Measurements from ENCODE around the gene TTBK1. TPM values are rescaled to one million over a fixed set of nuclear protein-coding genes. Genes with fewer than 3 reads are reported as not detected.

The TTBK1 gene
- total and polyA plus RNA-seq, 2 of the 4 experiments (the other 2 are of a cell fraction) = 0.02 TPM; not detected in 1

- no peak overlapping the region for H2BK20ac ChIP-seq (ENCODE audit: low read depth, low read length)
- H3K23ac ChIP-seq (ENCODE audit: low read depth, low read length) = no peak overlapping the region
- no peaks in the 10 kb centered on the region for H3K9me3 ChIP-seq (ENCODE audit: control insufficient read depth, insufficient read depth, low read length)
- H3K9ac ChIP-seq (ENCODE audit: low read depth, low read length) = no peak overlapping the region
- H3K9me1 ChIP-seq (ENCODE audit: insufficient read depth, low read length) = no peaks in the 10 kb centered on the region
- peak overlapping the region; percentile 11 for H2AFZ ChIP-seq (replicated peaks; ENCODE audit: low read length, poor library complexity)
- WGBS, 2 experiments (ENCODE audit: extremely low coverage in 2 of 2, insufficient read length in 1 of 2) = 100% methylated on average over 1 of the region's 10 CpGs; no CpG with 5 or more reads in 1 of the 2 experiments
- no peak overlapping the region for H3K4me2 ChIP-seq (ENCODE audit: low read depth, low read length)
- no peak overlapping the region for H3K4me3 ChIP-seq (ENCODE audit: insufficient read depth, low read depth, low read length)
- ChIA-PET CTCF (no interaction called here), POLR2A (ENCODE audit: unreplicated experiment) (interaction anchor here (0.6 kb wide), 1 partner anchor 8 kb away, joined by 3 read pairs; no protein-coding TSS in a partner anchor)
- H2BK5ac ChIP-seq (ENCODE audit: low read depth, low read length, poor library complexity, severe bottlenecking) = no peak overlapping the region
- dilution Hi-C loops (cut with HindIII; ENCODE audit: low sequenced_read_pairs, unreplicated experiment) = no loop called here
- no peak overlapping the region for H4K91ac ChIP-seq (ENCODE audit: insufficient read depth, low read depth, low read length)
- H3K4me1 ChIP-seq (ENCODE audit: control insufficient read depth, insufficient read depth, low read length) = no peaks in the 10 kb centered on the region
- no TSS peak for BruUV-seq (replicated peaks)
- no peak overlapping the region for H4K5ac ChIP-seq (ENCODE audit: low read depth, low read length)
- H3K4ac ChIP-seq (ENCODE audit: low read depth, low read length) = no peak overlapping the region
- no peaks in the 10 kb centered on the region for H4K20me1 ChIP-seq (ENCODE audit: insufficient read depth, low read length)
- in situ Hi-C loops (cut with MboI; ENCODE audit: low sequenced_read_pairs) = no loop called here
- no peak overlapping the region for H3K14ac ChIP-seq (replicated peaks; ENCODE audit: low read depth, low read length)
- peaks cover 38% of the 10 kb centered on the region; the same call in 1 of the 2 replicates for H3K27me3 ChIP-seq (ENCODE audit: control insufficient read depth, insufficient read depth, low read length)
- intact Hi-C loops (cut with micrococcal nuclease) = no loop called here
- H3K79me1 ChIP-seq (ENCODE audit: low read depth in 1 of 2, low read length in 2 of 2) = no peaks in the 10 kb centered on the region
- no peak overlapping the region for H2BK15ac ChIP-seq (ENCODE audit: low read depth, low read length)
- no peak overlapping the region for H2BK120ac ChIP-seq (ENCODE audit: low read depth, low read length)
- ATAC-seq (ENCODE audit: low read depth) (no peak), DNase-seq (no peak)
- no peaks in the 10 kb centered on the region for H3K36me3 ChIP-seq (ENCODE audit: control insufficient read depth, insufficient read depth, low read length)
- no peak overlapping the region for H3K27ac ChIP-seq (ENCODE audit: insufficient read depth, low read length)
- H2AK5ac ChIP-seq (ENCODE audit: low read depth, low read length) = no peak overlapping the region
- no peak overlapping the region for H2AK9ac ChIP-seq (replicated peaks; ENCODE audit: low read depth, low read length, poor library complexity)
- no peak overlapping the region for H3K56ac ChIP-seq (ENCODE audit: extremely low read depth, insufficient read depth, low read length)
- TF ChIP-seq POLR2A (IDR thresholded peaks at IDR 0.05; ENCODE audit: low read depth, low read length) = no peak
- no peak; the same call in 1 of the 2 replicates for TF ChIP-seq CTCF (conservative IDR thresholded peaks at IDR 0.05; ENCODE audit: low read depth, low read length)
- TF ChIP-seq RCOR1 (IDR thresholded peaks at IDR 0.05; ENCODE audit: insufficient replicate concordance, low read length) = no peak
- no peak for TF ChIP-seq CHD1 (IDR thresholded peaks at IDR 0.05; ENCODE audit: low read depth, low read length)
- TF ChIP-seq USF2 (IDR thresholded peaks at IDR 0.05; ENCODE audit: low read depth, low read length) = no peak
- no peak for TF ChIP-seq MXI1 (IDR thresholded peaks at IDR 0.05; ENCODE audit: borderline replicate concordance, low read depth, low read length)
- TF ChIP-seq ELK1 (IDR thresholded peaks at IDR 0.05; ENCODE audit: borderline replicate concordance, low read depth, low read length) = no peak
- no peak for TF ChIP-seq MAZ (IDR thresholded peaks at IDR 0.05; ENCODE audit: borderline replicate concordance, low read depth, low read length)
- no peak for TF ChIP-seq SMC3 (IDR thresholded peaks at IDR 0.05; ENCODE audit: low read depth, low read length)
- no peak for TF ChIP-seq RAD21 (IDR thresholded peaks at IDR 0.05; ENCODE audit: low read length)
- no peak for TF ChIP-seq NFE2L2 (IDR thresholded peaks at IDR 0.05; ENCODE audit: low read depth, low read length)
- TF ChIP-seq FOS (IDR thresholded peaks at IDR 0.05; ENCODE audit: low read depth, low read length) = no peak
- no peak for TF ChIP-seq CEBPB (IDR thresholded peaks at IDR 0.05; ENCODE audit: low read depth, low read length)
- no peak for TF ChIP-seq MAFK (IDR thresholded peaks at IDR 0.05; ENCODE audit: low read depth, low read length)
- TF ChIP-seq BHLHE40 (IDR thresholded peaks at IDR 0.05; ENCODE audit: low read depth, low read length) = no peak
- no peak for TF ChIP-seq RFX5 (IDR thresholded peaks at IDR 0.05; ENCODE audit: low read depth, low read length)
- H4K8ac ChIP-seq (ENCODE audit: low read depth in 2 of 2, low read length in 2 of 2) = no peak overlapping the region
- H3K18ac ChIP-seq (ENCODE audit: low read depth, low read length) = no peak overlapping the region
These were observed 43.9 kb downstream of the TTBK1 start for GRCh38 chr6:43286980-43287716.
